Camera-type eye (tissue), 1 donor: ENCODE data around the gene ADAMTS5. TPM values are rescaled to one million over a fixed set of nuclear protein-coding genes. Genes with fewer than 3 reads are reported as not detected.

ENCODE experiments used
- total RNA-seq: library from RNA; depleted of rRNA; stranded (reverse); fragments of >200 nt; gene quantifications from one replicate; pipeline ENCODE4 v1.2.3, GENCODE V29; 2014

Gene ADAMTS5
- 19.0 TPM for total RNA-seq

GRCh38 chr21:26967062-26967913, at the start of gene ADAMTS5:
TSS of gene ADAMTS5 (minus strand) at chr21:26967088. CDS start at chr21:26966391, 697 bp downstream.

Other genes with a start within 250 kb of the ADAMTS5 start
- 56.2 TPM for gene ADAMTS1, start 121.7 kb downstream of the ADAMTS5 start, total RNA-seq